Stimulated activated naive CD8-positive, alpha-beta T cell treated with anti-CD3 and anti-CD28 coated beads, Interleukin-15, Interleukin-2, amounts not matched to agents 100 ng/mL and 50 ng/mL, for 24 hours (primary cell): ENCODE measurements around the gene DTL.
"Not testable (repeated sequence)": the region's sequence is repeated elsewhere in the genome, so short reads cannot be mapped to it uniquely, and the experiment has no call there.

Experiments
- H3K27ac Mint-ChIP-seq: one replicate; pipeline ENCODE4 v1.8.0; 2021; ENCODE audit warnings: mild to moderate bottlenecking, mixed read lengths
- H3K27me3 Mint-ChIP-seq: one replicate; pipeline ENCODE4 v1.8.0; 2021; ENCODE audit warnings: mixed read lengths
- H3K36me3 Mint-ChIP-seq: one replicate; pipeline ENCODE4 v1.8.0; 2021; ENCODE audit warnings: low read depth, mixed read lengths
- H3K4me1 Mint-ChIP-seq: one replicate; pipeline ENCODE4 v1.8.0; 2021; ENCODE audit warnings: low read depth, mixed read lengths
- H3K4me3 Mint-ChIP-seq: one replicate; pipeline ENCODE4 v1.8.0; 2021; ENCODE audit warnings: mild to moderate bottlenecking, mixed read lengths
- H3K9me3 Mint-ChIP-seq: one replicate; pipeline ENCODE4 v1.8.0; 2021; ENCODE audit warnings: mixed read lengths

DTL gene, protein sequence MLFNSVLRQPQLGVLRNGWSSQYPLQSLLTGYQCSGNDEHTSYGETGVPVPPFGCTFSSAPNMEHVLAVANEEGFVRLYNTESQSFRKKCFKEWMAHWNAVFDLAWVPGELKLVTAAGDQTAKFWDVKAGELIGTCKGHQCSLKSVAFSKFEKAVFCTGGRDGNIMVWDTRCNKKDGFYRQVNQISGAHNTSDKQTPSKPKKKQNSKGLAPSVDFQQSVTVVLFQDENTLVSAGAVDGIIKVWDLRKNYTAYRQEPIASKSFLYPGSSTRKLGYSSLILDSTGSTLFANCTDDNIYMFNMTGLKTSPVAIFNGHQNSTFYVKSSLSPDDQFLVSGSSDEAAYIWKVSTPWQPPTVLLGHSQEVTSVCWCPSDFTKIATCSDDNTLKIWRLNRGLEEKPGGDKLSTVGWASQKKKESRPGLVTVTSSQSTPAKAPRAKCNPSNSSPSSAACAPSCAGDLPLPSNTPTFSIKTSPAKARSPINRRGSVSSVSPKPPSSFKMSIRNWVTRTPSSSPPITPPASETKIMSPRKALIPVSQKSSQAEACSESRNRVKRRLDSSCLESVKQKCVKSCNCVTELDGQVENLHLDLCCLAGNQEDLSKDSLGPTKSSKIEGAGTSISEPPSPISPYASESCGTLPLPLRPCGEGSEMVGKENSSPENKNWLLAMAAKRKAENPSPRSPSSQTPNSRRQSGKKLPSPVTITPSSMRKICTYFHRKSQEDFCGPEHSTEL

DNA sequence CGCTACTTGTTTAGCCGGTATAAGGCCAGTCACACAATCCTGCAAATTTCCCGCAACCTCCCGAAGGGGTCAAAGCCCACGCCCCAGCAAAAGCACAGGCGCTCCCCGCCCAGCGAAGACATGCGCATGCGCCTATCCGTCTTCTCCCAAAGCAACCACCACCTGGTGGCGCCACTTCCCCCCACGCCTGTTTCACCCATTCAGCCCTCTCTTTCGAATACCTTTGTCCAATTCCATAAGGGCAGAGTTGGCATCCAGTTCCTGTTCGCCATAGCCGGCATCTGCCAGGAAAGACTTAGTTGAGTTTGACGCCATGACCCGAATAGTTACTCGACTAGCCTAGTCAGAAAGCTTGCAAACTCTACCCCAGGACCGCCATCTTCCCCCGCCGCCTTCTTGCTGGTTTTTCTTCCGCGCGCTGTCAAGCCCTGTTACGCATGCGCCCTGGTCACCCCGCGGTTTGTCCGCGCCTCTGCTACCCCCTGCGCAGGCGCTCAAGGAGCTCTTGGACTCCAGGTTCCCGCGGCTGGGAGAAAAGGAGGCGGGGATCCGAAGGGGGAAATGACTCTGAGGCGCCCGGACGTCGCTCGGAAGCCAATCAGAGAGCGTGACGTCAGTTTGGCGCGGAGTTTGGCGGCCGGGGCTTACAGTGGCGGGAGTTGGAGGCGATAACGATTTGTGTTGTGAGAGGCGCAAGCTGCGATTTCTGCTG is at the start of gene DTL, which contains the start of gene INTS7:
Gene DTL, plus strand, starts transcription at position 626 of the 712 bp plus-strand sequence. CDS start 143 bp downstream, outside the sequence.
Gene INTS7, minus strand, starts transcription at position 435 of the 712 bp plus-strand sequence. Its CDS starts 120 bp downstream, at position 315.
- H3K9me3 Mint-ChIP-seq = no peaks in the 10 kb centered on the region
- peak within 1 kb of the TSS; percentile 99 for H3K4me3 Mint-ChIP-seq
- H3K27me3 Mint-ChIP-seq = peaks cover 3% of the 10 kb centered on the region
- H3K27ac Mint-ChIP-seq = peak within 1 kb of the TSS; percentile 100
- H3K4me1 Mint-ChIP-seq = peaks cover 78% of the 10 kb centered on the region
- H3K36me3 Mint-ChIP-seq = peaks cover 47% of the 10 kb centered on the region

DNA sequence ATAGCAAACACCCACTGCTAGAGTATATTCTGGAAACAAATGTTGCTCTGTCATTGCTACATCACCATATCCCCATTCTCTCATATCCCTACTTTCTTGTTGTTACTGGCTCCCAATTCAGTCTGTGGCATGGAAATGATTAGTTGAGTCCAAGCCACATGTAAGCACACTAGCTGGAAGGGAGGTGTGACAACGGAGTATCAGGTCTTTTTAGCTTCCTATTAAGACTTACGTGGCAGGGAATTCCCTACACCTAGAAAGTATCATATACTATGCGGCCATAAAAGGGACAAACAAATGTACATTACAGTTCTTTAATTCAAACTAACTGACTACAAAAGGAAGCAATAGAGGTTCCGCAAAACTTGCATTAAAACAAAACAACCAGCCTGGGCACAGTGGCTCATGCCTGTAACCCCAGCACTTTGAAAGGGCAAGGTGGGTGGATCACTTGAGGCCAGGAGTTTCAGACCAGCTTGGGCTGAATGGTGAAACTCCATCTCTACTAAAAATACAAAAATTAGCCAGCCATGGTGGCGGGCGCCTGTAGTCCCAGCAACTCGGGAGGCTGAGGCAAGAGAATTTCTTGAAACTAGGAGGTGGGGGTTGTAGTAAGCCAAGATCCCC is 48.8 kb upstream of the DTL start:
- H3K4me3 Mint-ChIP-seq = no peak overlapping the region
- no peaks in the 10 kb centered on the region for H3K27me3 Mint-ChIP-seq
- no peaks in the 10 kb centered on the region for H3K9me3 Mint-ChIP-seq
- peaks cover 15% of the 10 kb centered on the region for H3K4me1 Mint-ChIP-seq
- H3K36me3 Mint-ChIP-seq = peaks cover 49% of the 10 kb centered on the region
- no peak overlapping the region for H3K27ac Mint-ChIP-seq

DNA sequence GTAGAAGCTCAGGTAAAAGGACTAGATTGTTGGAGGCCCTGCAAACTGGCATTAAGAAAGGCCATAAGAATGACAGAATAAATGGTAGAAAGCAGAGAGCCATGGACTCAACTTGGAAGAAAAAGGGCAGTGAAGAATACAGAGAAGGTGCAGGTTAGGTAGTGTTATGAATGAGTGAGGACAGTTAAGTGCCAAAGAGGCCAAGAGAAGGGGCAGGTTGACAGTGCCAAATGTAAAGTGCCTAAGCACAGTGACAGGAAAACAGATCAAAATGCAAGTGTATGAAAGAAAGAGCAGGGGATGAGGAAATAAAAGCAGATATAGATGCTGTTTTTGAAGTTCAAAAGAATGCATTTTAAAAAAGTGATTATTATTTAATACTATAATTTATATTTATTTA is 43.9 kb upstream of the DTL start:
- Mint-ChIP-seq H3K27ac (no peak overlapping the region), H3K9me3 (no peaks in the 10 kb centered on the region), H3K4me1 (peaks cover 10% of the 10 kb centered on the region), H3K36me3 (peaks cover 44% of the 10 kb centered on the region), H3K27me3 (no peaks in the 10 kb centered on the region), H3K4me3 (no peak overlapping the region)

DNA sequence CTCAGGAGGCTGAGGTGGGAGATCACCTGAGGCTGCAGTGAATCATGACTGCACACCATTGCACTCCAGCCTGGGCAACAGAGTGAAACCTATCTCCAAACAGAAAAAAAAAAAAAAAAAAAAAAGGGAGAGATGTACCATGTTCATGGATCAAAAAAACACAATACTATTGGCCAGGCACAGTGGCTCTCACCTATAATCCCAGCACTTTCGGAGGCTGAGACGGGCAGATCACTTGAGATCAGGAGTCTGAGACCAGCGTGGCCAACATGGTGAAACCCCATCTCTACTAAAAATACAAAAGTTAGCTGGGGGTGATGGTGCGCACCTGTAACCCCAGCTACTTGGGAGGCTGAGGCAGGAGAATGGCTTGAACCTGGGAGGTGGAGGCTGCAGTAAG is 38.1 kb upstream of the DTL start:
- not testable (repeated sequence) for H3K27ac Mint-ChIP-seq, H3K27me3 Mint-ChIP-seq, H3K9me3 Mint-ChIP-seq, H3K4me1 Mint-ChIP-seq, H3K4me3 Mint-ChIP-seq
- H3K36me3 Mint-ChIP-seq = peaks cover 55% of the 10 kb centered on the region

DNA sequence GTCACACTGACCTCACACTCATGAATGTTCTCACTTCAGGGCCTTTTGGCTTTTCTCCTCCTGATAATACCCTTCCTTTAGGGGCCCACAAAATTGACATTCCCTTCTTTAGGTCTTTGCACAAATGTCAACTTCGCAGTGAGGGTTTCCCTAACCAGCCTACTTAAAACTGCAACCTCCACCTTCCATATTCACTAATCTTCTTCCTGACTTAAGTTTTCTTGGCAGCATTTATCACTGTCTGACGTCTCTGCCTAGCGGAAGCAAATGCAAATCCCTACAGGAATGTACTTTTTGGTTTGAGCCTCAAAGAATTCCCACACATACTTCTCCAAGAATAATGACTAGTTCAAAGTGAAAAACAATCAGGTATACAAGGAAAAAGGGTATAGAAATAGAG is 33.0 kb upstream of the DTL start:
- Mint-ChIP-seq H3K36me3 (peaks cover 57% of the 10 kb centered on the region), H3K27me3 (no peaks in the 10 kb centered on the region), H3K9me3 (no peaks in the 10 kb centered on the region), H3K27ac (no peak overlapping the region), H3K4me3 (no peak overlapping the region), H3K4me1 (no peaks in the 10 kb centered on the region)

DNA sequence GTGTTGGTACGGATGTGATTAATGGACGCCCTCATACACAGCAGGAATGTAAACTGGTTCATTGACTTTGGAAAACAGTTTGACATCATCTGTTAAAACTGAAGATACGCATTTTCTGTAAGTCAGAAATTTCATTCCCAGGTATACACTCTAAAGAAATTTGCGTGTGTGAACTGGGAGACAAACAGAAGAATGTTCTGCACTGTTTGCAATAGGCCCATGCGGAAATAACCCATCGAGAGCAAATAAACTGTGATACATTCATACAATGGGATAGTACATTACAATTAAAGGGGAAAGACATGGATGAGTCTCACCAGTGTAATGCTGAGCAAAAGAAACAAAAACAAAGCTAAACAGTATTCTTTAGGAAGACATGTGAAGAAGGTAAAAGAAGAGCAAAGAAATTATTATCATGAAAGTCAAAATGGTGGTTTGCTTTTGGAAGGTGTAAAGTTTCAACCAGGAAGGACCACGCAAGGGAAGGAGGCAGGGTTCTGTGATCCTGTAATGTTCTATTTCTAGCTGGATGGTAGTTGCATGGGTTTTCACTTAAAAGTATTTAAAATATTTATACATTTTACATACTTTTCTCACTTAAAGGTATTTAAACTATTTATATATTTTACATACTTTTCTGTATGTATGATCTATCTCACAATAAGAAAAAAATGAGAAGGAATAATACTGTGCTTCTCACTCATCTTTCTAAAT is 30.5 kb upstream of the DTL start:
- no peaks in the 10 kb centered on the region for H3K27me3 Mint-ChIP-seq
- no peak overlapping the region for H3K27ac Mint-ChIP-seq
- H3K9me3 Mint-ChIP-seq = no peaks in the 10 kb centered on the region
- no peak overlapping the region for H3K4me3 Mint-ChIP-seq
- H3K36me3 Mint-ChIP-seq = peaks cover 58% of the 10 kb centered on the region
- H3K4me1 Mint-ChIP-seq = no peaks in the 10 kb centered on the region

DNA sequence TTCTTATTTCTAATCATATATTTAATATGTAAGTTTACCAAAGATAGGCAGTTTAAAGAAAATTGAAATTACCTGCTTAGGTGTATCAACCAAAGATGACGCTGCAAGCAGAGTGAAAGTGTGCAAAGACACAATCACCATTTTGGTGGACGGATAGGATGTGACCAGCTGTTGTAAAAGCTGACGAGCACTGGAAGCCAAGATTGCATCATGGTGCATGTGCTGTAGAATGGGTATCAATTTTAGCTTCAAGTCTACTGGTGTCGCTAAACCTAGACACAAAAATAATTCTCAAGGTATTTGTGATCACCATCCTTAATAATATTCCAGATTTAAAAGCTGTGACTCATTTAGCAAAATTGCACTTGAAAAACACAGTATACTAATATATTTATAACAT is 28.4 kb upstream of the DTL start:
- no peaks in the 10 kb centered on the region for H3K9me3 Mint-ChIP-seq
- H3K4me1 Mint-ChIP-seq = no peaks in the 10 kb centered on the region
- peaks cover 53% of the 10 kb centered on the region for H3K36me3 Mint-ChIP-seq
- no peak overlapping the region for H3K4me3 Mint-ChIP-seq
- H3K27ac Mint-ChIP-seq = no peak overlapping the region
- H3K27me3 Mint-ChIP-seq = no peaks in the 10 kb centered on the region

DNA sequence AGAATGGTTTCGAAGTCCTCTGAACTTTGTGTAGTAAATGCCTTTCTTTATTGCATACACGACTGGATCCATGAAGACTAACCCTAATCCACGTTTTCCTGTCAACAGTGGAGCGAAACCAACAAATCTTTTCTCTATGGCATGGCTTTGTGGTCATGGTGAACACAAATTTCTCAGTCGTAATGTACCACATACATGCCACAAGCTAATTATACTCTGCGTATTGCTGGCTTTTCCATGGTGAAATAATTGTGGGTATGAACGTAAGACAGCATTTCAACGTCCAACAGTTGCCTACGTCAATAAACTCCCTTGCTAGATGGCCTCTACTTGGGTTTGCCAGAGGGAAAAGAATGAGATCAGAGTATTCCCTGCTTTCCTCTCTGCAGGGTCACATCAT is 27.7 kb upstream of the DTL start:
- H3K4me1 Mint-ChIP-seq = no peaks in the 10 kb centered on the region
- no peak overlapping the region for H3K27ac Mint-ChIP-seq

DNA sequence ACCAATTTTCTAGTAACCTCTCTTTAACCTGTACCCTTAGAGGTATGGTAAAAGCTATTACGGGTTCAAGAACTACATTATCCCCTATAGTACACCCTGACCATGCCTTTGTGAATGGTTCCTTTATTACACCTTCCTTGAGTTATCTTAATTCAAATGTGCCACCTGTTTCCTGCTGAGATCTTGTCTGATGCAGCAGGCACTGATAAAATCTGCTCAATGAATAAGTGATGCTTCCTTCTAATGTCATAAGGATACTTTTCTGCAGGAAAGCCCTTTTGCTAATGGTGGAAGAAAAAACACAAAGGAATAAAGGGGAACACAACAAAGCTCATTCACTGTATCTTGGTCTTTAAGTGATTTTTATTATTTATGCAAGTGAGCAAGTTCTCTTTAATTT is 26.0 kb upstream of the DTL start:
- H3K27me3 Mint-ChIP-seq = no peaks in the 10 kb centered on the region
- H3K4me3 Mint-ChIP-seq = no peak overlapping the region
- no peaks in the 10 kb centered on the region for H3K9me3 Mint-ChIP-seq
- H3K27ac Mint-ChIP-seq = no peak overlapping the region
- H3K4me1 Mint-ChIP-seq = no peaks in the 10 kb centered on the region
- peaks cover 42% of the 10 kb centered on the region for H3K36me3 Mint-ChIP-seq

More for the DNA sequence above, 27.7 kb upstream of the DTL start:
- Mint-ChIP-seq H3K4me3 (no peak overlapping the region), H3K36me3 (peaks cover 46% of the 10 kb centered on the region), H3K27me3 (no peaks in the 10 kb centered on the region), H3K9me3 (no peaks in the 10 kb centered on the region)

DNA sequence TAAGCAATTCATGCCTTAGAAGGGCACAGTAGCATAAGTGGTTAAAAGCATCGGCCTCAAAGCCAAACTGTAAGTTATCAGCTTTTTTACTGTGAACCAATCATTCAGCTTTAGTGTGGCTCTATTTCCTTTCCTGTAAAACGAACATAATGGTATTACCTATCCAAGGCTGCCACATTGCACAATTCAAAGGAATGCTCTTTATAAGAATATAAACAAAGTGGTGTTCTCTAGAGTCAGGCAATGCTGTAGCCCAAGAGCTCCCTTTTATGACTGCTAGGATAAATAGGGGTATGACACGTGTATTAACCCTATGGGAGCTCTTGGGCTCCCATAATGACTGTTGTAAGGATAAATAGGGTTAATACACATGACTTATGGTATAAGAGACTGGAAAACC is 25.5 kb upstream of the DTL start:
- H3K27ac Mint-ChIP-seq = no peak overlapping the region
- H3K27me3 Mint-ChIP-seq = no peaks in the 10 kb centered on the region
- H3K9me3 Mint-ChIP-seq = no peaks in the 10 kb centered on the region
- H3K36me3 Mint-ChIP-seq = peaks cover 39% of the 10 kb centered on the region
- no peak overlapping the region for H3K4me3 Mint-ChIP-seq
- no peaks in the 10 kb centered on the region for H3K4me1 Mint-ChIP-seq

DNA sequence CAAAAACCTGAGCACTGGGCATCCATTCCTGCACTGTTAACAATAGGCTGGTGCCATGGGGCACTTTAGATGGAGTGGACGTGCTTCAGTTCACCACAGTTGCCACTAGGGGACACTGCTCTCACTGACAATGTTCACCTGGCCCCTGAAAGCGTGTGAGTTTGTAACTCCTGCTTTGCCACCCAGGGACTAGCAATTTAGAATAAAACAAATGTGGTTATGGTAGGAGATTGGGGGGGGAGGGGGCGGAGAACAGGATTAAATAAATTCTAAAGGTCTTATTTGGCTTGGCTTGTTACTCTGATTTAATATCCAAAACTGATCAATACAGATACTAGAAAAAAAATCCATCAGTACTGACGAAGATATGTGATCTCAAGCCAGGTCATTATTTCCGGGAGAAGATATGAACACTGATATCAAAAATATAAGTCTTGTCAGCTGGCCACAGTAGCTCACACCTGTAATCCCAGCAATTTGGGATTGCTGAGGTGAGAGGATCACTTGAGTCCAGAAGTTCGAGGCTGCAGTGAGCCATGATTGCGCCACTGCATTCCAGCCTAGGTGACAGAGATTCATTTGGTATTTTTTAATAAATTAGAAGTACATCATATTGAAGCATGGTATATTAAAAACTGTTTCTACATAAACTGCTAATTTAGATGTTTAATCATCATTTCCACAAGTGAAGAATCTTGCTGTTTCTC is 23.4 kb upstream of the DTL start:
- Mint-ChIP-seq H3K4me1 (no peaks in the 10 kb centered on the region), H3K27ac (no peak overlapping the region), H3K9me3 (no peaks in the 10 kb centered on the region), H3K36me3 (peaks cover 38% of the 10 kb centered on the region), H3K27me3 (no peaks in the 10 kb centered on the region), H3K4me3 (no peak overlapping the region)

DNA sequence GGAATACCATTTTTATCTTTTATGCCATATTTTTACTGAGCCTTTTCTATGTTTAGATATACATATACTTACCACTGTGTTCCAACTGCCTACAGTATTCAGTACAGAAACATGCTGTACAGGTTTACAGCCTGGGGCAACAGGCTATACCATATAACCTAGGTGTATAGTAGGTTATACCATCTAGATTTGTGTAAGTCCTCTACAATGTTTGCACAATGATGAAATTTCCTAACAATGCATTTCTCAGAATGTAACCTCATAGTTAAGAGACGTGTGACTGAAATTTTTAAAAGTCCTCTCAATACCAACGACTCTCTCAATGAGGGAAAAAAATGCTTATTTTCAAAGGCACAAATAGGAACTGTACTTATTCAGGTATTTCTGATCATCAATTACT is 21.9 kb upstream of the DTL start:
- no peaks in the 10 kb centered on the region for H3K4me1 Mint-ChIP-seq
- H3K27me3 Mint-ChIP-seq = no peaks in the 10 kb centered on the region
- no peaks in the 10 kb centered on the region for H3K9me3 Mint-ChIP-seq
- H3K27ac Mint-ChIP-seq = no peak overlapping the region
- no peak overlapping the region for H3K4me3 Mint-ChIP-seq
- peaks cover 32% of the 10 kb centered on the region for H3K36me3 Mint-ChIP-seq

DNA sequence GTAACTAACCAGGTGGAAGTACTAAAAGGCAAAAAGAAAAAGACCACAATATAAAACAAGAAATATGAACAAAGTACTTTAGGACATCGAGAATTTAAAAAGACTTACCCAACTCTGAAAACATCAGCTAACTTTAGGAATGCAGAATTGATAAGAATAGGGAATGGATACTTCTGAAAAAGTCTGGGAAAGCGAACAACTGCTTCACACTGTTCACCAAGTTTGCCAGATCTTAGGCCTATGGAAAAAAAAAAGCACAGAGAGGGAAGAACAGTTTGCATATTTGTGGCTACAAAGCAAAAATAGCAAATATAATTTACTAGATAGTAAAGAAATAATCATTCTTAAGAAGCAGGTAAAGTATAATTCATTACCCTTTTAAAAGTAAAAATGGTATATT is 14.6 kb upstream of the DTL start:
- Mint-ChIP-seq H3K27ac (no peak overlapping the region), H3K4me3 (no peak overlapping the region)

DNA sequence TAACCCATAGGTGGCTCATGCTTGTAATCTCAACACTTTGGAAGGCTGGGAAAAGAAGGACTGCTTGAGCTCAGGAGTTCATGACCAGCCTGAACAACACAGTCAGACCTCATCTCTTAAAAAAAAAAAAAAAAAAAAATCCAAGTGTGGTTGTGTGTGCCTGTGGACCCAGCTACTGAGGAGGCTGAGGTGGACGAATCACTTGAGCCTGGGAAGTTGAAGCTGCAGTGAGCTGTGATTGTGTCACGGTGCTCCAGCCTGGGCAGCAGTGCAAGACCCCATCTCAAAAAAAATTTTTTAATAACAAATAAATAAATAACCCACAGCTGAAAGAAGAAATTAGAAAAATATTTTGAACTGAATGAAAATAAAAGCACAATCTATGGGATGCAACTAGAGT is 14.0 kb upstream of the DTL start:
- Mint-ChIP-seq H3K9me3 (peaks cover 7% of the 10 kb centered on the region), H3K27me3 (no peaks in the 10 kb centered on the region), H3K36me3 (peaks cover 54% of the 10 kb centered on the region), H3K4me3 (no peak overlapping the region), H3K4me1 (peaks cover 5% of the 10 kb centered on the region), H3K27ac (no peak overlapping the region)

More for the DNA sequence above, 14.6 kb upstream of the DTL start:
- Mint-ChIP-seq H3K36me3 (peaks cover 54% of the 10 kb centered on the region), H3K9me3 (peaks cover 7% of the 10 kb centered on the region), H3K4me1 (peaks cover 5% of the 10 kb centered on the region), H3K27me3 (no peaks in the 10 kb centered on the region)
